ENCODE results near the gene AVP. TPM values are rescaled to one million over a fixed set of nuclear protein-coding genes. Genes with fewer than 3 reads are reported as not detected.
A peak's percentile ranks its signal among the peaks of the same experiment; 100 is the strongest.

The AVP gene
- total and polyA plus RNA-seq, 2 experiments from 2014 or later, result 0.67 to 1.3 TPM

GRCh38 chr20:3045042-3045815 is 39.3 kb downstream of the AVP start:
- no peaks in the 10 kb centered on the region for H3K9me2 ChIP-seq (replicated peaks; ENCODE audit: insufficient read depth)
- H4K20me1 ChIP-seq (ENCODE audit: insufficient read depth, poor library complexity, severe bottlenecking), result no peaks in the 10 kb centered on the region
- peak overlapping the region; percentile 93 for H2AFZ ChIP-seq
- peak; percentile 78 for DNase-seq (ENCODE audit: low spot score)
- H3K79me2 ChIP-seq, result peaks cover 18% of the 10 kb centered on the region
- WGBS (ENCODE audit: low lambda C conversion rate, missing lambda C conversion rate), result 5% methylated on average over 7 of the region's 24 CpGs
- H3K27me3 ChIP-seq, result no peaks in the 10 kb centered on the region
- peak overlapping the region; percentile 98 for H3K4me3 ChIP-seq
- H3K27ac ChIP-seq, result peak overlapping the region; percentile 98
- peak overlapping the region; percentile 88 for H3K4me2 ChIP-seq
- H3K4me1 ChIP-seq (ENCODE audit: insufficient read depth), result peaks cover 23% of the 10 kb centered on the region
- H3K9me3 ChIP-seq (ENCODE audit: low read depth), result no peaks in the 10 kb centered on the region
- TF ChIP-seq CTCF (IDR thresholded peaks at IDR 0.05; ENCODE audit: poor library complexity), result no peak
- no peak for TF ChIP-seq EZH2 (IDR thresholded peaks at IDR 0.05; ENCODE audit: borderline replicate concordance)
- TF ChIP-seq EZH2phosphoT487 (IDR thresholded peaks at IDR 0.05; ENCODE audit: low read depth, severe bottlenecking, unreplicated experiment), result no peak
- H3K36me3 ChIP-seq (replicated peaks; ENCODE audit: insufficient read depth, low read depth), result no peaks in the 10 kb centered on the region

- Histone ChIP-seq H3K4me3 (no peak overlapping the region), H3K79me2 (peaks cover 18% of the 10 kb centered on the region), H3K27ac (peak overlapping the region; percentile 98), H2AFZ (no peak overlapping the region), H3K27me3 (no peaks in the 10 kb centered on the region), H4K20me1 (ENCODE audit: insufficient read depth, poor library complexity, severe bottlenecking) (no peaks in the 10 kb centered on the region), H3K4me2 (peak overlapping the region; percentile 88), H3K9me3 (ENCODE audit: low read depth) (no peaks in the 10 kb centered on the region), H3K9me2 (replicated peaks; ENCODE audit: insufficient read depth) (no peaks in the 10 kb centered on the region), H3K4me1 (ENCODE audit: insufficient read depth) (peaks cover 23% of the 10 kb centered on the region), H3K36me3 (replicated peaks; ENCODE audit: insufficient read depth, low read depth) (no peaks in the 10 kb centered on the region)
- WGBS (ENCODE audit: low lambda C conversion rate, missing lambda C conversion rate), result 100% methylated on average over 8 of the region's 8 CpGs
- TF ChIP-seq EZH2phosphoT487 (IDR thresholded peaks at IDR 0.05; ENCODE audit: low read depth, severe bottlenecking, unreplicated experiment) (no peak), CTCF (IDR thresholded peaks at IDR 0.05; ENCODE audit: poor library complexity) (no peak), EZH2 (IDR thresholded peaks at IDR 0.05; ENCODE audit: borderline replicate concordance) (no peak)
- no peak for DNase-seq (ENCODE audit: low spot score)
These were observed 40.1 kb downstream of the AVP start for GRCh38 chr20:3044336-3044965.

DNA sequence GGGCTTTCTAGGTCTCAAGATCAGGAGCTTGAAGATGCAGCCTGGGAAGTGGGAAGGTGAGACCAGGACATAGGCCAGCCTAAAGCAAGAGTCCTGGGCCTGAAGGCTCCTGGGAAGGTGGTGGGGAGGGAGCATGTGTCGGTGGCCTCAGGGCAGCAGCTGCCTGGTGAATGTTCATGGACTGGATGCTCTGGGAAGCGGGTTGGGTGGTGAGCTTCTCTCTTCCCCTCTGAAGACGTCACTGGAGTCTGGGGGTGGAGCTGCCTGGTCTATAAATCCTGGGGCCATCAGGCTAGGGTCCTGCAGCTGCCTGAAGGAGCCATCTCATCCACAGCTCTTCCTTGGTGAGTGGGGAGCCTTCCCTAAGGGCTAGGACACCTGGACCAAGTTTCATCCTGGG is 41.2 kb downstream of the AVP start, which contains the start of gene GNRH2:
Gene GNRH2, plus strand, starts transcription at position 301 of the 400 bp plus-strand sequence. CDS start 793 bp downstream, outside the sequence.
- H3K79me2 ChIP-seq, result peaks cover 18% of the 10 kb centered on the region
- no peak within 1 kb of the TSS for H3K4me2 ChIP-seq
- peaks cover 23% of the 10 kb centered on the region for H3K4me1 ChIP-seq (ENCODE audit: insufficient read depth)
- 88% methylated on average over 2 of the region's 3 CpGs for WGBS (ENCODE audit: low lambda C conversion rate, missing lambda C conversion rate)
- no peak for DNase-seq (ENCODE audit: low spot score)
- H3K27ac ChIP-seq, result peak within 1 kb of the TSS; percentile 85
- no peaks in the 10 kb centered on the region for H3K36me3 ChIP-seq (replicated peaks; ENCODE audit: insufficient read depth, low read depth)
- no peak within 1 kb of the TSS for H2AFZ ChIP-seq
- TF ChIP-seq CTCF (IDR thresholded peaks at IDR 0.05; ENCODE audit: poor library complexity) (no peak), EZH2 (IDR thresholded peaks at IDR 0.05; ENCODE audit: borderline replicate concordance) (no peak), EZH2phosphoT487 (IDR thresholded peaks at IDR 0.05; ENCODE audit: low read depth, severe bottlenecking, unreplicated experiment) (no peak)
- H4K20me1 ChIP-seq (ENCODE audit: insufficient read depth, poor library complexity, severe bottlenecking), result no peaks in the 10 kb centered on the region
- no peak within 1 kb of the TSS for H3K4me3 ChIP-seq
- no peaks in the 10 kb centered on the region for H3K9me3 ChIP-seq (ENCODE audit: low read depth)
- no peaks in the 10 kb centered on the region for H3K27me3 ChIP-seq
- no peaks in the 10 kb centered on the region for H3K9me2 ChIP-seq (replicated peaks; ENCODE audit: insufficient read depth)

All from hepatocyte (in vitro differentiated cells).